HG03108 (cell line): Measurements from ENCODE around the gene HTR3E.
"Not testable (repeated sequence)": the region's sequence is repeated elsewhere in the genome, so short reads cannot be mapped to it uniquely, and the experiment has no call there.

ENCODE experiments used
- ATAC-seq: cut with Tn5 transposase; IDR thresholded peaks from one replicate; pipeline ENCODE4 v1.9.1; 2021; ENCODE audit warnings: moderate library complexity; ENCODE audit not compliant: unreplicated experiment

The HTR3E gene

DNA sequence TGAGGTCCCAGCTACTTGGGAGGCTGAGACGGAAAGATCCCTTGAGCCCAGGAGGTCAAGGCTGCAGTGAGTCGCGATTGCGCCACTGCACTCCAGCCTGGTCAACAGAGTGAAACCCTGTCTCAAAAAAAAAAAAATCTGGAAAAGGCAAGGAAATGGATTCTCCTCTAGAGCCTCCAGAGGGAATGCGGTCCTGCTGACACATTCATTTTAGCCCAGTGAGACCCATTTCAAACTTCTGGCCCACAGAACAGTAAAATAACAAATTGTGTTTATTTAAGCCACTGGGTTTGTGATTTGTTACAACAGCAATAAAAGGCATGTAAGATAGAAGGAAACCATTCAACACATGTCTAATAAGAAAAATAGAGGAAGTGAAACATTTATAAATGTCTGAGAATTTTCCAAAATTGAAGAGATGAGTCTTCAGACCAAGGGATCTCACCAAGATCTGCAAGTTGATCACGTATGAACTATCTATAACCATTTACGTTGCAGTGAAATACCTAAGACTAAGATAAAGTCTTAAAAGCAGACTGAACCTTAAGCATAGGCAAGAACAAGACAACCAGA is at the start of gene HTR3E:
HTR3E (plus strand) TSS at position 254 of the 573 bp plus-strand sequence. CDS start 466 bp downstream, outside the sequence.
- no peak for ATAC-seq

DNA sequence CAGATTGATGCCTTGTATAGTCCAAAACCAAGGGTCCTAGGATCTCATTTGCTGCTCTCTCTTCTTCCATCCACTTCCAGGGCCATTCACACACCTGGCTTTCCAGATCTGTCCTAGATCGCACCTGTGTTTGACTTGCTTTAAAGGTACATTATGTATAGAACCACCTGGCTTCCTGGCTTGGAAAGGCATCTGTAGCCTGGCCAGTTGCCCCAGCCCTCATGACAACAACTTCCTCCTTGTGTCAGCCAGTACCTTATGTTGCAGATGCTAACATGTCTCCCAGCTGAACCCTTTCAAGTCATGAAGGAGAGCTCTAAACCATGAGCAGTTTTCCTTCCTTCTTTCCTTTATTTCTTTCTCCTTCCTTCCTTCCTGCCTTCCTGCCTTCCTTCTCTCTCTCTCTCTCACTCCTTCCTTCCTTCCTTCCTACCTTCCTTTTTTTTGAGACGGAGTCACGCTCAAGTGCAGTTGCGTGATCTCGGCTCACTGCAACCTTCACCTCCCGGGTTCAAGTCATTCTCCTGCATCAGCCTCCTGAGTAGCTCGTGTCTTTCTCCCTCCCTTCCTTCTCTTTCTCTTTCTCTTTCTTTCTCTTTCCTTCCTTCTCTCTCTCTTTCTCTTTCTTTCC is 46.5 kb upstream of the HTR3E start:
- ATAC-seq = no peak

GRCh38 chr3:184052767-184053166 is 44.1 kb upstream of the HTR3E start, which contains the start of gene HTR3C:
Gene HTR3C (plus strand): TSS chr3:184053047. CDS start chr3:184053081, 34 bp downstream.
- ATAC-seq = no peak

GRCh38 chr3:184058029-184058428 is 38.8 kb upstream of the HTR3E start:
- ATAC-seq = no peak

- no peak for ATAC-seq
Measured at GRCh38 chr3:184059424-184059823, 37.4 kb upstream of the HTR3E start.

DNA sequence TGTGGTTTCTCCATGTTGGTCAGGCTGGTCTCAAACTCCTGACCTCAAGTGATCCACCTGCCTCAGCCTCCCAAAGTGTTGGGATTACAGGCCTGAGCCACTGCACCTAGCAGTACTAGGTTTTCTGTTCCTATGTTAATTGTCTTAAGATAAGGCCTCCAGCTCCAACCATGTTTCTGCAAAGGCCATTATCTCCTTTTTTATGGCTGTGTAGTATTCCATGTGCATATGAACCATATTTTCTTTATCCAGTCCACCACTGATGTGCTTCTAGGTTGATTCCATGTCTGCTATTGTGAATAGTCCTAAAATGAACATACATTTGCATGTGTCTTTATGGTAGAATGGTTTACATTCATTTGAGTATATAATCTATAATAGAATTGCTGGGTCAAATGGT is 34.2 kb upstream of the HTR3E start:
- ATAC-seq = no peak

- ATAC-seq = no peak
Measured at GRCh38 chr3:184066211-184066610, 30.7 kb upstream of the HTR3E start.

DNA sequence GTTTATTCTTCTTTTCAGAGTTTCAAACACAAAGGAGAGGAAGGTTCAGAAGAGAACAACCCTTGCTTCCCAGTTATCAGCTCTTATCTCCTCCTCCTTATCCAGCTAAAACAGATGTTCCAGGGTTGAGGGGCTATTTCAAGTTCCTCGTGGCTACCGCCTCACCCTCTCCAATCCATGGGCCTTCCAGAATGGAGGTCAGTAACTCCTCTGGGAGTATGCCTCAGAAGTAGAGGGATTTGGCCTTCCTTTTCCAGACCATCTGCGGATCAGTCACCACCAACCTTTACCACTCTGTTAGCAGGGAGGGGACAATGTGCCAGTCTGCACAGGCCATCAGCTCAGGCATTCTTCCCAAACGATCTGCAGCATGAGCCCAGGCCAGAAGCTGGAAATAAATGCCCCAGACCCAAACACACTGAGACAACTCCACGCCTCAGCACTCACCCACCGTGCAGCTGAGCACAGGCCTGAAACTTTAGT is 29.2 kb upstream of the HTR3E start:
- ATAC-seq = no peak

DNA sequence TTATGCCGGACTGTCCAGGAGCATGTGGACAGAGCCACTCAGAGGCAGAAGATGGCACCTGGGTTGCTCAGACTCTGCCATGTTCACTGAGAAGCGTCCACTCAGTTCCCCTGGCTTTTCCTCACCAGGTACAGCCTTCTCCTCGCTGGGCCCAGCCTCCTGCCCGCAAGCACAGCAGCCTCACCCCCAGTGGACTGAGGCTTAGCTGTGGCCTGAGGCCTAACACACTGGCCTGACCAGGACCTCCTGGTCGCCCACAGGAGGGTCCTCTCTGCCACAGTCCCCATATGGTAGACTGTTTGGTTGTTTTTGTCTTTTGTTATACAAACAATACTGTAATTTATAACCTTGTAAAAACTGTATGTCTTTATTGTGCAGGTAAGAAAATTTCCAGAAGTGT is 28.5 kb upstream of the HTR3E start:
- no peak for ATAC-seq

GRCh38 chr3:184071142-184071541 is 25.7 kb upstream of the HTR3E start:
- not testable (repeated sequence) for ATAC-seq

DNA sequence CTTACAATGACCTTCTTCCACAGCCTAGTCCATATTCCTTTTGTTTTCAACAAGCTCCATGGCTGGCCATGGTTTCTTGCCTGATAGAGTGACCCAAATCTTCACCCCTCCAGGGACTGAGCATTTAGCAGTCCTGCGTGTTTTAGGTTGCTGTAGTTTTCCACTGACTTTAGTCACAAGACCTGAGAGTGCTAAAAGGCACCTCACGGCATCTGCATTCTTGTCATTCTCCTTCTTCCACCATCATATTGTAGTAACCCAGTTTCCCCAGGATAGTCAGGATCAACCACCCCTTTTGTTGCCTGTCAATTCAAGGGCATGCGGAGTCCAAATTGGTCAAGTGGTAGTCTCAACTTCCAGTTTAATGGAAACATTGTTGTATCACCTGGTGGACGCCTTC is 23.2 kb upstream of the HTR3E start:
- ATAC-seq = no peak

DNA sequence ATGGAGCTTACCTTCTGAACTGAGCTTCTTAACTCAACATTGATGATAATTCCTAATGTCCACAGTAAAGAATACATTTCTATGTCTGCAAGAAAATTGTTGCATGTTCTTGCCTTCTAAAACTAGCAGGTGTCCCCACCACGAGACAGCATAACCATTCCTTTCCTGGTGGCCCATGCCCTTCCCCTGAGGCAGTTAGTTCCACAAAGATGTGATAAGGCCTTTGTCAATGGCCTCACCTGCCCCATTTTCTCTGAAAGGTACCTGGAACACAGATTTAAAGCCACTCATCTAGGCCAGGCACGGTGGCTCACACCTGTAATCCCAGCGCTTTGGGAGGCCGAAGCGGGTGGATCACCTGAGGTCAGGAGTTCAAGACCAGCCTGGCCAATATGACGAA is 21.0 kb upstream of the HTR3E start:
- ATAC-seq = no peak

DNA sequence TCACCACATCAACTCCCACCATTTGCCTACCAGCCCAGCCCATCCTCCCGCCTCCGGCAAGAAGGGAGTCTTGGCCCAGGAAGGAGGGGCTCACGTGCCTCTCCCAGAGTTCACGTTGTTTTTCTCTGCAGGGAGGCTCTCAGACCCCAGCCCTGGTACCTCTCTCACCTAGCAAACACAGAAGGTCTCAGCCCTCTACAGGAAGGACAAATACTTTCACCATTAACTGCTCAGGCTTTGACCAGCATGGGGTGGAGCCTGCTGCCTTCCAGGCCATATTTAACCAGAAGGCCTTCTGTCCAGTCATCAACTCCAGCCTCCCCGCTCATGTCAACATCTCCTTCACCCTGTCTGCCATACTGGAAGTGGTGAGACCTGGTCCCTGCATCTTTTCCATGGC is 19.0 kb upstream of the HTR3E start:
- ATAC-seq = no peak

GRCh38 chr3:184078851-184079250 is 18.0 kb upstream of the HTR3E start:
- ATAC-seq = no peak

- ATAC-seq = no peak
Measured at GRCh38 chr3:184081116-184081830, 15.6 kb upstream of the HTR3E start.

- ATAC-seq = no peak
Measured at GRCh38 chr3:184082034-184082433, 14.8 kb upstream of the HTR3E start.

- ATAC-seq = no peak
Measured at GRCh38 chr3:184082465-184082864, 14.4 kb upstream of the HTR3E start.

GRCh38 chr3:184085389-184085852 is 11.4 kb upstream of the HTR3E start:
- no peak for ATAC-seq

DNA sequence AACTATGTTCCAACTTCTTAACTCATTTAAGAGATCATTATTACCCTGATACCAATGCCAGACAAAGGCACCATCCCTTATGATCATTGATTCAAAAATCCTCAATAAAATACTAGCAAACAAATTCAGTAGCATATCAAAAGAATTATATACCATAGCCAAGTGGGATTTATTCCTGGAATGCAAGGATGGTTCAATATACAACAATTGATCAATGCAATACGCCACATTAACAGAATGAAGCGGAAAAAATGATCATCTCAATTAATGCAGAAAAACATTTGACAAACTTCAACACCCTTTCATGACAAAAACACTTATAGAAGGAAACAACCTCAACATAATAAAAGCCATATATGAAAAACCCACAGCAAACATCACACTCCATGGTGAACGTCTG is 4.7 kb upstream of the HTR3E start:
- ATAC-seq = no peak

- ATAC-seq = no peak
Measured at GRCh38 chr3:184097556-184097955, 692 bp downstream of the HTR3E start.

GRCh38 chr3:184099806-184100686 is 3.2 kb downstream of the HTR3E start:
- ATAC-seq = no peak
